Lower leg skin (tissue), 4 donors: ENCODE measurements around the gene PRSS23. TPM values are rescaled to one million over a fixed set of nuclear protein-coding genes. Genes with fewer than 3 reads are reported as not detected.

ENCODE experiments used
- DNase-seq, 2 donors: peaks; one replicate each; pipeline ENCODE4 v3.0.0-alpha.2; 2019; ENCODE audit warnings: low spot score in 2 of 2
- H3K4me3 ChIP-seq: fragments of 200-600 bp; sonication (generic); 2 replicates; pipeline ENCODE4 v1.5.1; 2017; ENCODE audit warnings: mild to moderate bottlenecking, low read depth; ENCODE audit not compliant: poor library complexity, severe bottlenecking
- POLR2A ChIP-seq, 2 donors: fragments of 450-650 bp; IDR thresholded peaks; one replicate each; pipeline ENCODE4 v1.6.1; 2016 to 2017; ENCODE audit warnings: antibody characterized with exemption in 2 of 2, mild to moderate bottlenecking in 1 of 2, moderate library complexity in 1 of 2
- WGBS, 2 donors: methylation state at CpG; one replicate each; pipeline ENCODE4 v1.1.5; 2018; 5-methylcytosine and 5-hydroxymethylcytosine counted together
- intact Hi-C: fragments of 100-400 bp; cut with DNase I; formaldehyde crosslinking; loops from one replicate; pipeline ENCODE4 v1.15.0; 2023; ENCODE audit warnings: low total_unique reads
- total RNA-seq, 4 donors: library from RNA; depleted of rRNA; stranded (reverse); fragments of >200 nt; gene quantifications; one replicate each; pipeline ENCODE4 v1.1.0, GENCODE V29; 2016
- TF ChIP-seq, protein P1 (sequence below), 3 donors: fragments of 450-650 bp; IDR thresholded peaks; one replicate each; pipeline ENCODE4 v1.5.1; 2016; ENCODE audit warnings: antibody characterized with exemption in 3 of 3, mild to moderate bottlenecking in 3 of 3, moderate library complexity in 2 of 3

The PRSS23 gene
- total RNA-seq, 4 donors from 2014 or later: 7.5 to 32.1 (median 13.7) TPM

DNA sequence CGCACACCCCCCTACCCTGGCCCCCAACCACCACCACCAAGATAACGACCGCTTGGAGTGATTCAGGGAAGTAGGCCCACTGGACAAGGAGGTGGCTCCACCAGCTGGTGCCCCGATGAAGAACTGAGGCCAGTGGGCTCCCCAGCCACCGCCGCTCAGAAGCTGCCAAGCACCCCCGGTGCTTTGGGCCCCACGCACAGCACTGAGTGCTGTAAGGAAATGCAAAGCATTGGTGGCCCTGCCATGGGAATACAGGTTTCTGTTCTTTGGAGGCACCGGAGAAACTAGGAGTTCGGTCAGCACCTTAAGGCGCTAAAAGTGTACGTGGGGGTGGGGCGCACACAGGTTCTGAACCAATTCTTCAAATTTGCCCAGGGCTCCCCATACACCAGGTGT lies 664 bp upstream of the PRSS23 start:
- intact Hi-C loops: no loop called here
- DNase-seq: no peak
- 67 to 68% methylated on average over 13 of the region's 13 CpGs for WGBS, 2 donors
- peak overlapping the region; percentile 40 for H3K4me3 ChIP-seq
- TF ChIP-seq, protein P1, sequence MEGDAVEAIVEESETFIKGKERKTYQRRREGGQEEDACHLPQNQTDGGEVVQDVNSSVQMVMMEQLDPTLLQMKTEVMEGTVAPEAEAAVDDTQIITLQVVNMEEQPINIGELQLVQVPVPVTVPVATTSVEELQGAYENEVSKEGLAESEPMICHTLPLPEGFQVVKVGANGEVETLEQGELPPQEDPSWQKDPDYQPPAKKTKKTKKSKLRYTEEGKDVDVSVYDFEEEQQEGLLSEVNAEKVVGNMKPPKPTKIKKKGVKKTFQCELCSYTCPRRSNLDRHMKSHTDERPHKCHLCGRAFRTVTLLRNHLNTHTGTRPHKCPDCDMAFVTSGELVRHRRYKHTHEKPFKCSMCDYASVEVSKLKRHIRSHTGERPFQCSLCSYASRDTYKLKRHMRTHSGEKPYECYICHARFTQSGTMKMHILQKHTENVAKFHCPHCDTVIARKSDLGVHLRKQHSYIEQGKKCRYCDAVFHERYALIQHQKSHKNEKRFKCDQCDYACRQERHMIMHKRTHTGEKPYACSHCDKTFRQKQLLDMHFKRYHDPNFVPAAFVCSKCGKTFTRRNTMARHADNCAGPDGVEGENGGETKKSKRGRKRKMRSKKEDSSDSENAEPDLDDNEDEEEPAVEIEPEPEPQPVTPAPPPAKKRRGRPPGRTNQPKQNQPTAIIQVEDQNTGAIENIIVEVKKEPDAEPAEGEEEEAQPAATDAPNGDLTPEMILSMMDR (IDR thresholded peaks at IDR 0.05): no peak
- no peak for TF ChIP-seq POLR2A (IDR thresholded peaks at IDR 0.05)

DNA sequence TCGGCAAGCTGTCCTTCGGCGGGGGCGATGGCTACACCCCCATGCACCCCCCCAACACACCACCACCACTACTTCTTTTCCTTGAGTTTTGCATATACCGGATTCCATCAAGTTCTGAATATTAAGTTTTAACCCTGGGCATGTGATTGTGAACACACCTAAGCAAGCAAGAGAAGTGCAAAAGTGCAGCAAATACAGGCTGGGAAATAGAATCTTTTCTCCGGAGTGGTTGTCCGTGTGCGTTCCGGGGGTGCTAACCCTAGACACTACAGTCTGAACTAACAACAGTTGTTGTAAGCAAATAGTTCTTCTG lies 574 bp downstream of the PRSS23 start:
- no peak for DNase-seq
- WGBS, 2 donors: 6 to 10% methylated on average over 9 of the region's 9 CpGs
- peak overlapping the region; percentile 40 for H3K4me3 ChIP-seq
- TF ChIP-seq, protein P1 (IDR thresholded peaks at IDR 0.05): no peak
- no peak for TF ChIP-seq POLR2A (IDR thresholded peaks at IDR 0.05)
- intact Hi-C loops: no loop called here

DNA sequence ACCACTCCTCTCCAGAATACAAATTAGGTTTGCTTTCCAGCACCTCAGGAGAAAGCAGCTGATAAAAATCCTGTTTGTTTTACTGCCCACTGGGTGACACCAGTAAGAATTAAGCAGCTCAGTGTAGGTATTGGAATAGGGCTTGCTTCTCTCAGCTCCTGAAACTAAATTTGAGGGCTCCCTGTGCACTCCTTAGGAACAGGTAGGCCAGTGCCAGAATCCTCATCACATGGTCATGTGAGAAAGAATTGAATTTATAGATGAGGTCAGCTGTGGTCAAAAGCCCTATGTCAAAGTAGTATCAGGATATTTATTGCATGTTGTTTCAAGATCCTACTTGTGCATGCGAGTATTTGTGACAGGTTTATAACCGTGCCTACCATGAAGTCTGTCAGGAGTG lies 1.0 kb downstream of the PRSS23 start:
- WGBS, 2 donors: 62 to 68% methylated on average over 2 of the region's 2 CpGs

DNA sequence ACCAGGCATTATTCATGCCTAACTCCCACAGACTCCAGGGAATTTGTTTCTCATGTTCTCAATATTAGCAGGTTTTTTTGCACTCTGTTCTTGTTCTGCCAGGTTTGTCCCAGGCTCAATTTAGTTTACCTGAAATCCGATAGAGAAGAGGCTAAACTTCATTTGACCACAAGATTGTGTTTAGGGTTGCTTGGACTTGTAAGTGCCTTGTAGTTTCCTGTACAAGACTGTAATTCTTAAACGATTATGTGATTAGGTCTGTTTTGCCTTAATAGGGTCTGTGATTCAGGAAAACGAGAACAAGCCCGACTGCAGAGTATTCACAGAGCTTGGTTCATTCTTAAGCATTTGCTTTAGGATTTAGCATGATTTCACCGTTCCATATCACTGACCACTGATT lies 1.8 kb downstream of the PRSS23 start:
- no peak overlapping the region for H3K4me3 ChIP-seq
- WGBS, 2 donors: 47 to 64% methylated on average over 5 of the region's 5 CpGs
- DNase-seq: no peak
- TF ChIP-seq POLR2A (IDR thresholded peaks at IDR 0.05): no peak
- TF ChIP-seq, protein P1 (IDR thresholded peaks at IDR 0.05): no peak
- intact Hi-C loops: no loop called here

More for the DNA sequence above, 1.0 kb downstream of the PRSS23 start:
- intact Hi-C loops: no loop called here
- TF ChIP-seq, protein P1 (IDR thresholded peaks at IDR 0.05): no peak
- TF ChIP-seq POLR2A (IDR thresholded peaks at IDR 0.05): no peak
- no peak overlapping the region for H3K4me3 ChIP-seq
- no peak for DNase-seq

DNA sequence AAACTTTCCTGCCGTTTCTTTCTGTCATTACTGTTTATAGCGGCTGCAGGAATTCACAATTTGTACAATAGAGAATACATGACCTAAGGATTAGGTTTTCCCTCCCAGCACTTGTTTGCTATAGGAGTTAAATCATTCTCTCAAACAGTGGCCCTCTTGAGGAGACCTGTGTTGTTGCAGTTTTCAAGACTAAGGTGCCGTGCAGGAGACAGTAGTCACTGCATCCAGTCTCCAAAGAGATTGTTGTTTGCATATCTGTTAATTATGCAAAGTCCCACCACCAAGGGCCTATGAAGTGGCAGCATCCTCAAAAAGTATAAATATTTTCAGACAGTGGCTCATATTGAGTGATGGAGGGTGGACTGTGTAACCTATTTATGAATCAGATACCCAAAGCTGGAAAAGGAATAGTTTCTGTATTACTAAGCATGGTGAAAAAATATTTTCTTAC lies 2.3 kb downstream of the PRSS23 start:
- DNase-seq: no peak
- intact Hi-C loops: no loop called here
- WGBS, 2 donors: 28 to 43% methylated on average over 3 of the region's 3 CpGs
- H3K4me3 ChIP-seq: no peak overlapping the region
- TF ChIP-seq, protein P1 (IDR thresholded peaks at IDR 0.05): no peak
- no peak for TF ChIP-seq POLR2A (IDR thresholded peaks at IDR 0.05)
